SU-DHL-6 (cell line): ENCODE results near the gene OR52E4.

ENCODE experiments used
- EZH2phosphoT487 ChIP-seq: fragments of 200-600 bp; sonication (generic), shearing (Covaris generic); conservative IDR thresholded peaks from 2 replicates; pipeline ENCODE4 v1.6.1; 2018; ENCODE audit warnings: mild to moderate bottlenecking, antibody characterized with exemption, low read length, moderate library complexity, mixed read lengths
- TF ChIP-seq, protein P1 (sequence below): fragments of 200-600 bp; sonication (generic); IDR thresholded peaks from one replicate; pipeline ENCODE4 v1.5.1; 2017; ENCODE audit warnings: antibody characterized with exemption, mild to moderate bottlenecking, low read length, moderate library complexity; ENCODE audit not compliant: insufficient read depth, poor library complexity, severe bottlenecking

DNA sequence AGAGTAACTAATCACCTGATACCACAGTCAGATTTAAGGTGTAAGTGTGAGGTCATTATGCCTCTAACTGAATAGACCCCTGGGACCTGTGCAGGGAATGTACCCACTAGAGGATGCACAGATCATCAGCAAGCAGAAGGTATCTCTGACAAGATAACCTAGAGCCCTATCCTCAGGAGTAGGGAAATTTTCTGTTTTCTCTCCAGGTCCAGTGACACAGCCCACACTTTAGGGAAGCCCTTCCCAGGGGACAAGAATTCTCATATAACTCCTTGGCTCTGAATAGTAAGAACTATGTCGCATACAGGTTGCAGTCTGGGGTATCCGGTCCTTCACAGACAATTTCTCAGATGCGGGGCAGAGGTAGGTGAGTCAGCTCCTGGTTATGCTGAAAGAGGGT, 12.5 kb downstream of the OR52E4 start, which contains the start of gene OR52E5:
- TF ChIP-seq, protein P1, sequence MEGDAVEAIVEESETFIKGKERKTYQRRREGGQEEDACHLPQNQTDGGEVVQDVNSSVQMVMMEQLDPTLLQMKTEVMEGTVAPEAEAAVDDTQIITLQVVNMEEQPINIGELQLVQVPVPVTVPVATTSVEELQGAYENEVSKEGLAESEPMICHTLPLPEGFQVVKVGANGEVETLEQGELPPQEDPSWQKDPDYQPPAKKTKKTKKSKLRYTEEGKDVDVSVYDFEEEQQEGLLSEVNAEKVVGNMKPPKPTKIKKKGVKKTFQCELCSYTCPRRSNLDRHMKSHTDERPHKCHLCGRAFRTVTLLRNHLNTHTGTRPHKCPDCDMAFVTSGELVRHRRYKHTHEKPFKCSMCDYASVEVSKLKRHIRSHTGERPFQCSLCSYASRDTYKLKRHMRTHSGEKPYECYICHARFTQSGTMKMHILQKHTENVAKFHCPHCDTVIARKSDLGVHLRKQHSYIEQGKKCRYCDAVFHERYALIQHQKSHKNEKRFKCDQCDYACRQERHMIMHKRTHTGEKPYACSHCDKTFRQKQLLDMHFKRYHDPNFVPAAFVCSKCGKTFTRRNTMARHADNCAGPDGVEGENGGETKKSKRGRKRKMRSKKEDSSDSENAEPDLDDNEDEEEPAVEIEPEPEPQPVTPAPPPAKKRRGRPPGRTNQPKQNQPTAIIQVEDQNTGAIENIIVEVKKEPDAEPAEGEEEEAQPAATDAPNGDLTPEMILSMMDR: no peak
- no peak for TF ChIP-seq EZH2phosphoT487
